ENCODE measurements around the gene MTRF1.

MTRF1 gene

GRCh38 chr13:41276824-41277223 is 13.4 kb upstream of the MTRF1 start:
- Histone ChIP-seq H3K4me2 (ENCODE audit: insufficient read depth, low read length) (no peak overlapping the region), H3K9ac (ENCODE audit: low read depth, low read length) (no peak overlapping the region), H3K27ac (ENCODE audit: low read length) (no peak overlapping the region), H3K36me3 (ENCODE audit: insufficient read depth, low read length) (no peaks in the 10 kb centered on the region), H3K4me3 (ENCODE audit: low read depth in 1 of 2, low read length in 2 of 2) (no peak overlapping the region), H3K27me3 (ENCODE audit: insufficient read depth, low read length, poor library complexity) (no peaks in the 10 kb centered on the region), H3K79me2 (ENCODE audit: insufficient read depth, low read length) (no peaks in the 10 kb centered on the region), H3K4me1 (ENCODE audit: insufficient read depth, low read length) (peaks cover 4% of the 10 kb centered on the region), H2AFZ (ENCODE audit: low read depth, low read length) (no peak overlapping the region), H3K9me3 (ENCODE audit: insufficient read depth, low read length, severe bottlenecking) (peaks cover 3% of the 10 kb centered on the region), H4K20me1 (ENCODE audit: insufficient read depth, low read length) (no peaks in the 10 kb centered on the region)
- ATAC-seq (ENCODE audit: insufficient read depth, low read depth): no peak
- DNase-seq: no peak
- TF ChIP-seq EZH2 (IDR thresholded peaks at IDR 0.05; ENCODE audit: borderline replicate concordance, low read depth, low read length, severe bottlenecking) (no peak), CTCF (IDR thresholded peaks at IDR 0.05; ENCODE audit: borderline replicate concordance, extremely low read depth, low read length, poor library complexity, severe bottlenecking) (no peak)

GRCh38 chr13:41274881-41275280 is 11.5 kb upstream of the MTRF1 start:
- ATAC-seq (ENCODE audit: insufficient read depth, low read depth): no peak
- DNase-seq: no peak
- Histone ChIP-seq H3K4me2 (ENCODE audit: insufficient read depth, low read length) (no peak overlapping the region), H3K79me2 (ENCODE audit: insufficient read depth, low read length) (no peaks in the 10 kb centered on the region), H3K4me3 (ENCODE audit: low read depth in 1 of 2, low read length in 2 of 2) (no peak overlapping the region), H4K20me1 (ENCODE audit: insufficient read depth, low read length) (no peaks in the 10 kb centered on the region), H3K27ac (ENCODE audit: low read length) (no peak overlapping the region), H3K9me3 (ENCODE audit: insufficient read depth, low read length, severe bottlenecking) (peaks cover 16% of the 10 kb centered on the region), H2AFZ (ENCODE audit: low read depth, low read length) (no peak overlapping the region), H3K4me1 (ENCODE audit: insufficient read depth, low read length) (peaks cover 10% of the 10 kb centered on the region), H3K9ac (ENCODE audit: low read depth, low read length) (no peak overlapping the region), H3K36me3 (ENCODE audit: insufficient read depth, low read length) (no peaks in the 10 kb centered on the region), H3K27me3 (ENCODE audit: insufficient read depth, low read length, poor library complexity) (no peaks in the 10 kb centered on the region)
- no peak for TF ChIP-seq EZH2 (IDR thresholded peaks at IDR 0.05; ENCODE audit: borderline replicate concordance, low read depth, low read length, severe bottlenecking)
- no peak for TF ChIP-seq CTCF (IDR thresholded peaks at IDR 0.05; ENCODE audit: borderline replicate concordance, extremely low read depth, low read length, poor library complexity, severe bottlenecking)

- Histone ChIP-seq H3K9ac (ENCODE audit: low read depth, low read length) (no peak overlapping the region), H2AFZ (ENCODE audit: low read depth, low read length) (no peak overlapping the region)
- TF ChIP-seq CTCF (IDR thresholded peaks at IDR 0.05; ENCODE audit: borderline replicate concordance, extremely low read depth, low read length, poor library complexity, severe bottlenecking) (no peak), EZH2 (IDR thresholded peaks at IDR 0.05; ENCODE audit: borderline replicate concordance, low read depth, low read length, severe bottlenecking) (no peak)
These were observed 10.6 kb upstream of the MTRF1 start for GRCh38 chr13:41273831-41274441.

More at GRCh38 chr13:41273831-41274441, 10.6 kb upstream of the MTRF1 start:
- no peak overlapping the region for H3K4me2 ChIP-seq (ENCODE audit: insufficient read depth, low read length)
- no peak for DNase-seq
- no peak for ATAC-seq (ENCODE audit: insufficient read depth, low read depth)
- no peak overlapping the region for H3K27ac ChIP-seq (ENCODE audit: low read length)
- H3K79me2 ChIP-seq (ENCODE audit: insufficient read depth, low read length): no peaks in the 10 kb centered on the region
- H3K9me3 ChIP-seq (ENCODE audit: insufficient read depth, low read length, severe bottlenecking): peaks cover 21% of the 10 kb centered on the region
- H3K27me3 ChIP-seq (ENCODE audit: insufficient read depth, low read length, poor library complexity): no peaks in the 10 kb centered on the region
- H4K20me1 ChIP-seq (ENCODE audit: insufficient read depth, low read length): no peaks in the 10 kb centered on the region
- peaks cover 10% of the 10 kb centered on the region for H3K4me1 ChIP-seq (ENCODE audit: insufficient read depth, low read length)
- H3K36me3 ChIP-seq (ENCODE audit: insufficient read depth, low read length): no peaks in the 10 kb centered on the region
- H3K4me3 ChIP-seq (ENCODE audit: low read depth in 1 of 2, low read length in 2 of 2): no peak overlapping the region
